HTR-8/SVneo (cell line): ENCODE data around the gene ATP1B2.

ENCODE experiments used
- DNase-seq: peaks from one replicate; pipeline ENCODE4 v3.0.0; 2011; ENCODE audit warnings: low spot score, mixed read lengths; ENCODE audit not compliant: insufficient read length
- FAIRE-seq: peaks from 2 replicates; lab custom pipeline; 2011; peaks lifted over from hg19 to GRCh38; lab: Jason Lieb, UNC

The ATP1B2 gene

DNA sequence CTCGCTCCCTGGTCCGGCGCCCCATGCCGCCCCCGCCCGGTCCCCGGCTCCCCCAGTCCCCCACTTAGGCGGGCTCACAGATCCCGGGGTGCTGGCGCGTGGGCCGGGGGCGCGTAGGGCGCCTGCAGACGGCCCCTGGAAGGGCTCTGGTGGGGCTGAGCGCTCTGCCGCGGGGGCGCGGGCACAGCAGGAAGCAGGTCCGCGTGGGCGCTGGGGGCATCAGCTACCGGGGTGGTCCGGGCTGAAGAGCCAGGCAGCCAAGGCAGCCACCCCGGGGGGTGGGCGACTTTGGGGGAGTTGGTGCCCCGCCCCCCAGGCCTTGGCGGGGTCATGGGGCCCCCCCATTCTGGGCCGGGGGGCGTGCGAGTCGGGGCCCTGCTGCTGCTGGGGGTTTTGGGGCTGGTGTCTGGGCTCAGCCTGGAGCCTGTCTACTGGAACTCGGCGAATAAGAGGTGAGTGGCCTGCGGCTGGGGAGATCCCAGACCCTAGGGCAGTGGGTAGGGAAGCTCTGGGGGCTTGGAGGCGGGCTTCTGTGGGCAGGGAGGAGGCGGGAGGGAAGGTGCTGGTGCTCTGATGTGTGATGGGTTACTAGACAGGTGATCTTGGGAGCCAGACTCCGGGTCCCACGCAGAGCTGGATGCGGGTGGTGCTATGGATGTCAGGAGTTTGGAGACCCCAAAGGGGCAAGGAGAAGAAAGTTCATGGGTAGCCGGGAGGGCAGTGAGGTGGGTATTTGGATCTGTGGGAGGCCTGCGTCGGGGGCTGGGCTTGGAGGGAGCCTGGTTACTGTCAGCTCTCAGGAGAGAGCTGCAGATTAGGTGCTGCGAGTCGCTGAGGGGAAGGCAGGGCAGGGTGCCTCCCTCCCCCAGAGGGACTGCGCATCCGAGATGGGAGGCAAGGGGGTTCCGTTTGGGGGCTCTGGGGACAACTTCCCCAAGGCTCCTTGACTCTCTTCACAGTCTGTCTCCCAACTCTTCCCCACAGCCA lies 54.8 kb downstream of the ATP1B2 start:
- no peak for DNase-seq
- no peak for FAIRE-seq

DNA sequence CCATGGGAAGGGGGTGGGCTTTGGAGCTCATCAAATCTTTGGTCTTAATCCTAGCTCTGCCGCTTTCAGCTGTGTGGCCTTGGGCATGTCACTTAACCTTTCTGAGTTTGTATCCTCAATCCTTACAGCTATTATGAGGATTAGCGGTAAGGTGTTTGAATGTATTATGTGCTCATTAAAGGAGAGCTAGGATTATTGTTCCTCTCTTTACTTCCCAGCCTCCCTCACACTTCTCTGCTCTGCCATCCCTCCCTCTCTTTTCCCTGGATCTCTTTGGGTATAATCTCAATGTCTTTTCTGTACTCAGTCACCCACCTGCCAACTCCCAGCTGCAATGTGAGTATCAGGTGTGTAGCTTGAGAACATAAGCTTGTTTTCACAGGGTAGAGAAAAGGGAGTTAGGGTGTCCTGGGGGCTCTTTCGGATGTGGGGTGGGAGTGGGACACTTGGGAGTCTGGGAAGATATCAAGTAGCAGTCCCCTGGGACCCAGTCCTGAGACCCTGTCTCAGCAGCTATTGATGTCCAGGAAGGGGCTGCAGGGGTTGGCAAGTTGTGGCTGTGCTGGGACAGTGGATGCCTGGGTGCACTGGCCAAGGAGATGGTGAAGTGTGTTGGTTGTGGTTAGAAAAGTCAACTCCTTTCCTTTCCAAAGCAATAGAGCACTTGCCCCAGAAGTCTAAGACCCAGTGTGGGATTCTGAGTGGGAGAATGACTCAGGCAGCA lies 56.1 kb downstream of the ATP1B2 start:
- FAIRE-seq = no peak
- no peak for DNase-seq
